ENCODE measurements around the gene RALGPS1.

Gene RALGPS1

DNA sequence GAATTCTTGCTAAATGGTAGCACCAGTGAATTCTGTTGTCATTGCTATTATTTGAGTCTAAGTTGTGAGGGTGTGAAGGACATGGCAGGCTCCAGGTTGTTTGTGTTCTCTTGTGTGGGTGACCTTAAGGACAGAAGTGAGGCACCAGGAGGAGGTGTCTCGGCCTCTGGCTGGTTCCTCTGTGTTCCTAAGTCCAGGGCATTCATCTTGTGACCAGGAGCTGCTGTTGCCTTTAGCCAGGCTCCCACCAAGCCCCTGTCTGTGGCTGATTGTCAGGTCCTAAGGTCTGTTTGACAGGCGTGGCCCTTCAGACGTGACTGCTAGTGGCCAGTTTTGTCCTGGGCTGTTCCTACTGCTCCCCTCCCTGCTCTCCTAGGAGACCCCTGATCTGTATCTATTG, 118.5 kb downstream of the RALGPS1 start:
- no peak for DNase-seq (ENCODE audit: low read depth)
- TF ChIP-seq MYC (IDR thresholded peaks at IDR 0.05; ENCODE audit: low read depth, low read length) (no peak), POLR2A (IDR thresholded peaks at IDR 0.05; ENCODE audit: extremely low read depth, insufficient read length) (no peak)
- TF ChIP-seq, protein P1, sequence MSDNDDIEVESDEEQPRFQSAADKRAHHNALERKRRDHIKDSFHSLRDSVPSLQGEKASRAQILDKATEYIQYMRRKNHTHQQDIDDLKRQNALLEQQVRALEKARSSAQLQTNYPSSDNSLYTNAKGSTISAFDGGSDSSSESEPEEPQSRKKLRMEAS (IDR thresholded peaks at IDR 0.05; ENCODE audit: low read depth, low read length) = no peak
- TF ChIP-seq, protein P2, sequence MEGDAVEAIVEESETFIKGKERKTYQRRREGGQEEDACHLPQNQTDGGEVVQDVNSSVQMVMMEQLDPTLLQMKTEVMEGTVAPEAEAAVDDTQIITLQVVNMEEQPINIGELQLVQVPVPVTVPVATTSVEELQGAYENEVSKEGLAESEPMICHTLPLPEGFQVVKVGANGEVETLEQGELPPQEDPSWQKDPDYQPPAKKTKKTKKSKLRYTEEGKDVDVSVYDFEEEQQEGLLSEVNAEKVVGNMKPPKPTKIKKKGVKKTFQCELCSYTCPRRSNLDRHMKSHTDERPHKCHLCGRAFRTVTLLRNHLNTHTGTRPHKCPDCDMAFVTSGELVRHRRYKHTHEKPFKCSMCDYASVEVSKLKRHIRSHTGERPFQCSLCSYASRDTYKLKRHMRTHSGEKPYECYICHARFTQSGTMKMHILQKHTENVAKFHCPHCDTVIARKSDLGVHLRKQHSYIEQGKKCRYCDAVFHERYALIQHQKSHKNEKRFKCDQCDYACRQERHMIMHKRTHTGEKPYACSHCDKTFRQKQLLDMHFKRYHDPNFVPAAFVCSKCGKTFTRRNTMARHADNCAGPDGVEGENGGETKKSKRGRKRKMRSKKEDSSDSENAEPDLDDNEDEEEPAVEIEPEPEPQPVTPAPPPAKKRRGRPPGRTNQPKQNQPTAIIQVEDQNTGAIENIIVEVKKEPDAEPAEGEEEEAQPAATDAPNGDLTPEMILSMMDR (IDR thresholded peaks at IDR 0.05; ENCODE audit: low read depth, low read length) = no peak

DNA sequence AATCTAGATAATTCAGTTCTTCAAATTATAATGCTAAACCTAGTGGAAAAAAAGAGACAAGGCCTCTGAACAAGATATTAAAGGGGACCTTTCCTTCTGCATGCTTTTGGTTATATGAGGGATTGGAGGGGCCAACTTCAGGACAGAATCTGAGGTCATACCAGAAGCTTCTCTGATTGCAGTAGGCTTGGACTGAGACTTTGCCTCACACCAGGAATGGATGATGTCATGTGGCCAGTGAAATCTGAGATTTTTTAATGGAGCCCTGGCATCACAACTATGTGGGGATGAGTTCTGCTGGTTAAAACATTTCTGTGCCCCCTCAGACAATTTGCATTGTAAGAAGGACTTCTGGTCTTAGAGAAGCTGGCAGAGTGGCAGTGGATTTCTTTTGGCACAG, 119.2 kb downstream of the RALGPS1 start:
- H3K4me3 ChIP-seq (ENCODE audit: low read depth, low read length) = no peak overlapping the region
- TF ChIP-seq, protein P1 (IDR thresholded peaks at IDR 0.05; ENCODE audit: low read depth, low read length) = no peak
- no peak for TF ChIP-seq MYC (IDR thresholded peaks at IDR 0.05; ENCODE audit: low read depth, low read length)
- TF ChIP-seq, protein P2 (IDR thresholded peaks at IDR 0.05; ENCODE audit: low read depth, low read length) = no peak
- DNase-seq (ENCODE audit: low read depth) = no peak

More for the DNA sequence above, 118.5 kb downstream of the RALGPS1 start:
- H3K4me3 ChIP-seq (ENCODE audit: low read depth, low read length) = no peak overlapping the region

DNA sequence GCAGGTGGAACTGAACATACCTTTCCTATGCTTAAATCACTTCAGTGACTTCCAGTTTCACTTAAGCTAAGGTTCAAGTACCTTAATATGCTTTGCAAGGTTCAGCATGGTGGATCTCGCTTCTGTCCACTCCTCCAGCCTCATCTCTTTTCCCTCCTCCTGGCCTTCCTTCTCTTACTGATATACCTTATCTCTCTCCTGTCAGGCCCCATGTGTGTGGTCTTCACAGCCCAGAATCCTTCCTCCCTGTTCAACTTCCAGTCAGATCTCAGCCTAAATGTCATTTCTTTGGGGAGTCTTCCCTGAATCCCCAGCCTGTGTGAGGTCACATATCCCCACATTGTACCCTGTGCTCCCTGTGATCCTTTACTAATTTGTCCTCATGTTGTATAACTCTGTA, 120.1 kb downstream of the RALGPS1 start:
- no peak for DNase-seq (ENCODE audit: low read depth)
- no peak overlapping the region for H3K4me3 ChIP-seq (ENCODE audit: low read depth, low read length)
- TF ChIP-seq POLR2A (IDR thresholded peaks at IDR 0.05; ENCODE audit: extremely low read depth, insufficient read length) (no peak), MYC (IDR thresholded peaks at IDR 0.05; ENCODE audit: low read depth, low read length) (no peak)
- TF ChIP-seq, protein P2 (IDR thresholded peaks at IDR 0.05; ENCODE audit: low read depth, low read length) = no peak

DNA sequence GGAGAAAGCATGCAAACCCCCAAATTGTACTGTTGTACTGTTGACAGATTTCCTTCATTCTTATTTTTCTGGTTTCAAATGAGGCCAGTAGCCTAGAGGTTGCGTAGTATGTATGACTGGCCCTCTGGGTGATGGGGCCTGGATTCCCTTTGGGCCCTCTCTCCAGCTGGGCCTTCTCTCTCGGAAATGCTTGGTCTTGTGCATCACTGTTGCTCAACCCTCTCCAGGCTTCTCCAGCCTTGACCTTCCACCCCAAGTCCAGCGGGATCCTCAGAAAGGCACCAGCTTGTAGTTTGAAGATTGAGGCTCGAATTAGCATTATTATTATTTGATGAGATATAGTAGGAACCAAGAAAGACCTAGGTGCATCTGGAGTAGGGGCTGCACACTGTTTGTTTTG, 120.8 kb downstream of the RALGPS1 start:
- H3K4me3 ChIP-seq (ENCODE audit: low read depth, low read length) = no peak overlapping the region
- no peak for DNase-seq (ENCODE audit: low read depth)
- TF ChIP-seq, protein P1 (IDR thresholded peaks at IDR 0.05; ENCODE audit: low read depth, low read length) = no peak
- TF ChIP-seq, protein P2 (IDR thresholded peaks at IDR 0.05; ENCODE audit: low read depth, low read length) = no peak
- no peak for TF ChIP-seq MYC (IDR thresholded peaks at IDR 0.05; ENCODE audit: low read depth, low read length)
- TF ChIP-seq POLR2A (IDR thresholded peaks at IDR 0.05; ENCODE audit: extremely low read depth, insufficient read length) = no peak

DNA sequence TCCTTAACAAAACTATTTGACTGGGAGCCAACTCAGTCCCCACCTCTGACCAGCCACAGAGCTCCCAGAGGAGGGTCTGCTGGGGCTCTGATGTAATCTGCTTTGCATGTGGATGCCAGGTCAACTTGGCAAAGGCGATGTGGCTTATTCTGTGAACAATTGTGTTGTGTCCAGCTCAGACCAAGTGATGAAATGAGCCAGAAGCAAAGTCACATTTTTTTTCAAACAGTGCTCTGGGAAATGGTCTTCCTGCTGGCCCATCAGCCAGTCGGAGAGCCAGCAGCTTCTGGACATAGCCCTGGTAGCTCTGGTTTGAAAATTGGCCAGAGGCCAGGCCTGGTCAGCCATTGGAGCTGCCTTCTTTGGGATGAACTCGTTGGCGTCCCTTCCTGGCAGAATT, 121.4 kb downstream of the RALGPS1 start:
- no peak overlapping the region for H3K4me3 ChIP-seq (ENCODE audit: low read depth, low read length)
- TF ChIP-seq, protein P1 (IDR thresholded peaks at IDR 0.05; ENCODE audit: low read depth, low read length) = no peak
- DNase-seq (ENCODE audit: low read depth) = no peak

DNA sequence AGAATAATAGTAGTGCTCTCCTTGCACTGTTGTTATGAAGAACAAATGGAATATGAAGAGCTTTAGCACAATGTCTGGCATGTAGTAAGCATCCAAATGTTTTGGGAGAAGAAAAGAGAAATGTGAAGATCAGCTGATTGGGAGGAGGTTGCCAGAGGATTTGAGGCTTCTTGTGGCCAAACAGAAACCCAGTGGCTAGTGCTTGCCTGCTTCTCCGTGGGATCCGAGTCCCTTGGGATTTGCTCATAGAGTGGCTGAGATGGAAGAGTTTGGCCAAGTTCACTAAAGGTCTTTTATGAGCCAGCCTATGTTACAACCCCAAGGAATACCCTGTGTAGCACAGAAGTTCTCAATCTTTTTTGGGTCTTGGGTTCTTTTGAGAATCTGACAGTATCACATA, 121.9 kb downstream of the RALGPS1 start:
- TF ChIP-seq, protein P2 (IDR thresholded peaks at IDR 0.05; ENCODE audit: low read depth, low read length) = no peak
- TF ChIP-seq, protein P1 (IDR thresholded peaks at IDR 0.05; ENCODE audit: low read depth, low read length) = no peak
- TF ChIP-seq POLR2A (IDR thresholded peaks at IDR 0.05; ENCODE audit: extremely low read depth, insufficient read length) (no peak), MYC (IDR thresholded peaks at IDR 0.05; ENCODE audit: low read depth, low read length) (no peak)
- H3K4me3 ChIP-seq (ENCODE audit: low read depth, low read length) = no peak overlapping the region
- no peak for DNase-seq (ENCODE audit: low read depth)
